SK-N-SH treated with all-trans-retinoic acid at 6 μM for 48 hours (cell line): ENCODE data around the gene AP3D1.

Experiments
- BACH2 ChIP-seq: fragments of 250-450 bp; sonication (Bioruptor Pico); IDR thresholded peaks from 2 replicates; pipeline ENCODE4 v1.9.0; 2021; ENCODE audit warnings: mild to moderate bottlenecking, borderline replicate concordance
- PPARA ChIP-seq: fragments of 250-450 bp; sonication (Bioruptor Pico); IDR thresholded peaks from 2 replicates; pipeline ENCODE4 v1.5.0; 2020; ENCODE audit warnings: mild to moderate bottlenecking, borderline replicate concordance
- RARB ChIP-seq: fragments of 250-450 bp; sonication (Bioruptor Pico); IDR thresholded peaks from 2 replicates; pipeline ENCODE4 v1.8.0; 2021; ENCODE audit warnings: mild to moderate bottlenecking, moderate library complexity
- SNAI2 ChIP-seq: fragments of 250-450 bp; sonication (Bioruptor Pico); IDR thresholded peaks from 2 replicates; pipeline ENCODE4 v1.5.0; 2020; ENCODE audit warnings: mild to moderate bottlenecking, moderate library complexity
- TOX ChIP-seq: fragments of 250-450 bp; sonication (Bioruptor Pico); IDR thresholded peaks from 2 replicates; pipeline ENCODE4 v1.8.0; 2021; ENCODE audit warnings: mild to moderate bottlenecking, moderate library complexity, borderline replicate concordance
- ZFP3 ChIP-seq: fragments of 250-450 bp; sonication (Bioruptor Pico); IDR thresholded peaks from 2 replicates; pipeline ENCODE4 v1.5.0; 2020; ENCODE audit warnings: mild to moderate bottlenecking, moderate library complexity
- ZFP30 ChIP-seq: fragments of 450-650 bp; formaldehyde crosslinking; IDR thresholded peaks from 2 replicates; pipeline ENCODE4 v1.5.0; 2022; ENCODE audit warnings: mild to moderate bottlenecking, moderate library complexity
- ZNF565 ChIP-seq: fragments of 450-650 bp; formaldehyde crosslinking; conservative IDR thresholded peaks from 2 replicates; pipeline ENCODE4 v1.5.0; 2020; ENCODE audit warnings: low read depth, mild to moderate bottlenecking, moderate library complexity
- TF ChIP-seq, protein P1 (sequence below): fragments of 250-450 bp; sonication (Bioruptor Pico); IDR thresholded peaks from 2 replicates; pipeline ENCODE4 v1.8.0; 2020; ENCODE audit warnings: mild to moderate bottlenecking, moderate library complexity, borderline replicate concordance

DNA sequence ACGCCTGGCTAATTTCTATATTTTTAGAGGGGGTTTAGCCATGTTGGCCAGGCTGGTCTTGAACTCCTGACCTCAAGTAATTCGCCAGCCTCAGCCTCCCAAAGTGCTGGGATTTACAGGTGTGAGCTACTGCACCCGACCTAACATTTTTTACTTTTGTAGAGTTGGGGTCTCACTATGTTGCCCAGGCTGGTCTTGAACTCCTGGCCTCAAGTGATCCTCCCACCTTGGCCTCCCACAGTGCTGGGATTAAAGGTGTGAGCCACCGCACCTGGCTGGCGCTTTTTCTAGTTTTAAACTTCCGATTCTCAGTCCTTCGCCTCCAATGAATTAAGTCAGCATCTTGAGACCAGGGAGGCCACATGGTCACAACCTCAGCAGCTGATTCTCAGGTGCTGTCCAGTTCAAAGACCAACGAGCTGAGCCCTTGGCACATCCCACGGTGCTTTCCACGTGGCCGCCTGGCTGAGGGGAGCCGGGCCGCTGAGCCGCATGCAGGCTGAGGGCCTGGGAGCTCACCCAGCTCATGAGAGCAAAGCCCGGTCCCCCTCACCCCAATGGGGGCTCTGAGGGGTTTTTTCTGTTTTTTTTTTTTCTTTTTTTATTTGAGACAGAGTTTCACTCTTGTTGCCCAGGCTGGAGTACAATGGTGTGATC lies 9.1 kb downstream of the AP3D1 start:
- TF ChIP-seq, protein P1, sequence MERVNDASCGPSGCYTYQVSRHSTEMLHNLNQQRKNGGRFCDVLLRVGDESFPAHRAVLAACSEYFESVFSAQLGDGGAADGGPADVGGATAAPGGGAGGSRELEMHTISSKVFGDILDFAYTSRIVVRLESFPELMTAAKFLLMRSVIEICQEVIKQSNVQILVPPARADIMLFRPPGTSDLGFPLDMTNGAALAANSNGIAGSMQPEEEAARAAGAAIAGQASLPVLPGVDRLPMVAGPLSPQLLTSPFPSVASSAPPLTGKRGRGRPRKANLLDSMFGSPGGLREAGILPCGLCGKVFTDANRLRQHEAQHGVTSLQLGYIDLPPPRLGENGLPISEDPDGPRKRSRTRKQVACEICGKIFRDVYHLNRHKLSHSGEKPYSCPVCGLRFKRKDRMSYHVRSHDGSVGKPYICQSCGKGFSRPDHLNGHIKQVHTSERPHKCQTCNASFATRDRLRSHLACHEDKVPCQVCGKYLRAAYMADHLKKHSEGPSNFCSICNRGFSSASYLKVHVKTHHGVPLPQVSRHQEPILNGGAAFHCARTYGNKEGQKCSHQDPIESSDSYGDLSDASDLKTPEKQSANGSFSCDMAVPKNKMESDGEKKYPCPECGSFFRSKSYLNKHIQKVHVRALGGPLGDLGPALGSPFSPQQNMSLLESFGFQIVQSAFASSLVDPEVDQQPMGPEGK (CRISPR knock-in tag) = no peak
- no peak for TF ChIP-seq TOX (CRISPR knock-in tag)
- TF ChIP-seq ZNF565 (CRISPR knock-in tag) = no peak
- TF ChIP-seq ZFP30 (CRISPR knock-in tag) = no peak
- TF ChIP-seq PPARA (CRISPR knock-in tag) = no peak
- TF ChIP-seq BACH2 (CRISPR knock-in tag) = no peak
- TF ChIP-seq RARB (CRISPR knock-in tag) = no peak
- TF ChIP-seq SNAI2 (CRISPR knock-in tag) = no peak
- no peak for TF ChIP-seq ZFP3 (CRISPR knock-in tag)
